HepG2 (cell line): ENCODE results near the gene ZNF503. TPM values are rescaled to one million over a fixed set of nuclear protein-coding genes. Genes with fewer than 3 reads are reported as not detected.

Source experiments
- CC2D1A ChIP-seq: sonication (generic); formaldehyde crosslinking; IDR thresholded peaks from 2 replicates; pipeline ENCODE4 v1.8.1; 2023; ENCODE audit warnings: mild to moderate bottlenecking, missing genetic modification reagents
- ELK4 ChIP-seq: sonication (generic); formaldehyde crosslinking; IDR thresholded peaks from 2 replicates; pipeline ENCODE4 v1.9.0; 2021; ENCODE audit warnings: missing genetic modification reagents, borderline replicate concordance
- FOSL1 ChIP-seq: sonication (generic); formaldehyde crosslinking; IDR thresholded peaks from 2 replicates; pipeline ENCODE4 v1.9.0; 2021; ENCODE audit warnings: missing genetic modification reagents, borderline replicate concordance
- FOSL2 ChIP-seq: sonication (generic); formaldehyde crosslinking; IDR thresholded peaks from 2 replicates; pipeline ENCODE4 v1.4.0; 2020; ENCODE audit warnings: missing genetic modification reagents
- GABPB1 ChIP-seq: IDR thresholded peaks from 2 replicates; pipeline ENCODE4 v1.6.1; 2016; ENCODE audit warnings: mild to moderate bottlenecking, missing genetic modification reagents, moderate library complexity, missing compliant biosample characterization
- HMGXB4 ChIP-seq, 2 experiments: sonication (generic) in 1 of 2; formaldehyde crosslinking in 1 of 2; IDR thresholded peaks; 2 replicates each; pipeline versions ENCODE4 v1.4.0 to v1.6.1; 2018 to 2020; ENCODE audit warnings: missing genetic modification reagents in 2 of 2, borderline replicate concordance in 1 of 2, low read depth in 1 of 2, mild to moderate bottlenecking in 1 of 2, missing biosample characterization in 1 of 2
- HNF4A ChIP-seq: sonication (generic); formaldehyde crosslinking; IDR thresholded peaks from 2 replicates; pipeline ENCODE4 v1.4.0; 2020; ENCODE audit warnings: missing genetic modification reagents
- HNRNPLL ChIP-seq: fragments of 200-400 bp; formaldehyde crosslinking; IDR thresholded peaks from 2 replicates; pipeline ENCODE4 v1.6.1; 2017; ENCODE audit warnings: mild to moderate bottlenecking, low read depth, low read length; ENCODE audit not compliant: poor library complexity, severe bottlenecking
- KDM6A ChIP-seq: IDR thresholded peaks from 2 replicates; pipeline ENCODE4 v1.6.1; 2016; ENCODE audit warnings: low read depth
- KLF15 ChIP-seq: sonication (generic); formaldehyde crosslinking; IDR thresholded peaks from 2 replicates; pipeline ENCODE4 v1.8.1; 2023; ENCODE audit warnings: borderline replicate concordance, mild to moderate bottlenecking, inconsistent platforms, missing genetic modification reagents, mixed read lengths
- NFKBIZ ChIP-seq: IDR thresholded peaks from 2 replicates; pipeline ENCODE4 v1.6.1; 2018; ENCODE audit warnings: missing genetic modification reagents, missing compliant biosample characterization
- NRL ChIP-seq: sonication (generic); formaldehyde crosslinking; IDR thresholded peaks from 2 replicates; pipeline ENCODE4 v1.5.0; 2020; ENCODE audit warnings: missing genetic modification reagents, mild to moderate bottlenecking, moderate library complexity, borderline replicate concordance
- RBM39 ChIP-seq: fragments of 200-400 bp; formaldehyde crosslinking; IDR thresholded peaks from one replicate; pipeline ENCODE4 v1.6.1; 2018; ENCODE audit warnings: antibody characterized with exemption, mild to moderate bottlenecking, low read depth, low read length; ENCODE audit not compliant: poor library complexity, severe bottlenecking
- SIX4 ChIP-seq: sonication (generic); formaldehyde crosslinking; IDR thresholded peaks from 2 replicates; pipeline ENCODE4 v1.4.0; 2020; ENCODE audit warnings: missing genetic modification reagents
- TBP ChIP-seq: sonication (generic); formaldehyde crosslinking; IDR thresholded peaks from 2 replicates; pipeline ENCODE4 v1.5.0; 2020; ENCODE audit warnings: missing genetic modification reagents
- THAP11 ChIP-seq: IDR thresholded peaks from 2 replicates; pipeline ENCODE4 v1.6.1; 2016; ENCODE audit warnings: missing biosample characterization, missing genetic modification reagents
- THYN1 ChIP-seq: sonication (generic); formaldehyde crosslinking; IDR thresholded peaks from 2 replicates; pipeline ENCODE4 v1.8.1; 2023; ENCODE audit warnings: low read depth, mild to moderate bottlenecking, moderate library complexity, missing genetic modification reagents, borderline replicate concordance
- TMF1 ChIP-seq: sonication (generic); formaldehyde crosslinking; IDR thresholded peaks from 2 replicates; pipeline ENCODE4 v1.8.1; 2022; ENCODE audit warnings: low read depth, missing genetic modification reagents
- ZC3H4 ChIP-seq: sonication (generic); formaldehyde crosslinking; IDR thresholded peaks from 2 replicates; pipeline ENCODE4 v1.4.0; 2020; ENCODE audit warnings: missing genetic modification reagents, borderline replicate concordance
- ZFP1 ChIP-seq: IDR thresholded peaks from 2 replicates; pipeline ENCODE4 v1.6.1; 2016
- ZNF124 ChIP-seq: sonication (generic); formaldehyde crosslinking; IDR thresholded peaks from 2 replicates; pipeline ENCODE4 v1.4.0; 2020; ENCODE audit warnings: missing genetic modification reagents
- ZNF17 ChIP-seq: sonication (generic); formaldehyde crosslinking; IDR thresholded peaks from 2 replicates; pipeline ENCODE4 v1.5.0; 2020; ENCODE audit warnings: mild to moderate bottlenecking, missing genetic modification reagents
- ZNF24 ChIP-seq: fragments of 450-650 bp; IDR thresholded peaks from 2 replicates; pipeline ENCODE4 v1.6.1; 2017; ENCODE audit warnings: antibody characterized with exemption, mild to moderate bottlenecking
- ZNF556 ChIP-seq: sonication (generic); formaldehyde crosslinking; IDR thresholded peaks from 2 replicates; pipeline ENCODE4 v1.4.0; 2020; ENCODE audit warnings: mild to moderate bottlenecking, missing genetic modification reagents, borderline replicate concordance
- ZNF678 ChIP-seq: sonication (generic); formaldehyde crosslinking; IDR thresholded peaks from 2 replicates; pipeline ENCODE4 v1.4.0; 2020; ENCODE audit warnings: mild to moderate bottlenecking, missing genetic modification reagents
- ZNF788 ChIP-seq: sonication (generic); formaldehyde crosslinking; IDR thresholded peaks from 2 replicates; pipeline ENCODE4 v1.5.0; 2020; ENCODE audit warnings: mild to moderate bottlenecking, missing genetic modification reagents, borderline replicate concordance
- ZNF883 ChIP-seq: sonication (generic); formaldehyde crosslinking; IDR thresholded peaks from 2 replicates; pipeline ENCODE4 v1.5.1; 2020; ENCODE audit warnings: mild to moderate bottlenecking, missing genetic modification reagents; ENCODE audit errors: not compliant biosample characterization
- ZNF891 ChIP-seq: sonication (generic); formaldehyde crosslinking; IDR thresholded peaks from 2 replicates; pipeline ENCODE4 v1.5.0; 2020; ENCODE audit warnings: mild to moderate bottlenecking, missing genetic modification reagents
- polyA plus RNA-seq, 8 experiments: library from polyadenylated mRNA; depleted of rRNA in 3 of 8; stranded (reverse) in 7 of 8; unstranded in 1 of 8; fragments of >200 nt; fragmentation: Illumina TruSeq in 4 of 8; extraction: Trizol in 4 of 8; gene quantifications; 2 replicates each; pipeline versions ENCODE4 v1.2.1 to v1.2.3, GENCODE V29; 2011 to 2016; ENCODE audit warnings: low read depth in 4 of 8, missing spikeins in 1 of 8, mixed read lengths in 1 of 8; ENCODE audit not compliant: insufficient read depth in 1 of 8
- total RNA-seq, 5 experiments: library from RNA; depleted of rRNA; stranded (reverse); fragments of >200 nt; fragmentation: Illumina TruSeq; extraction: Trizol; gene quantifications; 2 replicates each; pipeline ENCODE4 v1.2.3, GENCODE V29; 2016; ENCODE audit warnings: low read depth in 1 of 5
- TF ChIP-seq, protein P1 (sequence below): sonication (generic); formaldehyde crosslinking; IDR thresholded peaks from 2 replicates; pipeline ENCODE4 v1.4.0; 2020; ENCODE audit warnings: mild to moderate bottlenecking, missing genetic modification reagents

Gene ZNF503
- total and polyA plus RNA-seq, 2 of the 13 experiments (the other 11 are each of a cell fraction or from before 2014, with no cell fraction given), result 2.7 to 8.3 TPM

DNA sequence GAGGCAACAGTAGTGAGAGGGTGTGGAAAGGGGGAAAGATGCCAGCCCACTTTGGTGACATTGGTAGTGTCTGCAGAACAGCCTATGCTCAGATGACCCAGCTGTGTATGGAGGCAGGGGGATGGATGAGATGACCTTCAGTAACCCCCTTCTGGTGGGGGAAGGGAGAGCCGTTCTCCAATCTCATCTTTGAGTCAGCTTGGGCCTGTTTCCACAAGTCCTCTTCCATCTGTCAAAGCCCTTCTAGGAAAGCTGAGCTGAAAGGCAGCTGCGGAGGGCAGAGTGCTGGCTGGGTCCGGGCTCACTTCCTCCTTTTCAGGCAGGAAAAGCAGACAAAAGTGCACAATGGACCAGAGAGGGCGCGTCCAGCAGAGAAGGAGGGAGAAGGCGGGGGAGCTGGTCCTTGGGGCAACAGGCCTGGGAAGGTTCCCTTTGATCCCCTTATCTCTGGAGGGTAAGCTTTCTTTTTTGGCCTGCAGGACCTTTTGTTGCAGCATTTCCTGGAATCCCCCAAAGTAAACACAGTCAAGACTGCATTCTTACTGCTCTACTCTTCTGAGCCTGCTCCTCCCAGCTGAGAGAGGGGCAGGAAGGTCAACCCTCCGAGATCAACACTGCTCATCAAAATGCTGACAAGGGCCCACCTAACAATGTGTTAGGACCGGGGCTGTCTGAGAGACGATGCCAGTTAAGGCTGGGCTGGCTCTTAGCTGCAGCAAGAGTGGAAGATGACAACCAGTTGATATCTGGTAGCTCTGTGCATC lies 28.6 kb upstream of the ZNF503 start (continued):
- TF ChIP-seq ELK4 (CRISPR knock-in tag) (no peak), ZNF883 (CRISPR knock-in tag) (no peak), ZC3H4 (CRISPR knock-in tag) (no peak), HMGXB4 (CRISPR knock-in tag; IDR thresholded peaks at IDR 0.05; ENCODE audit: borderline replicate concordance in 1 of 2, low read depth in 1 of 2) (peak in 1 of 2 experiments; percentile 49; a peak in 2 of 4 replicates), ZNF788 (no peak; the same call in 1 of the 2 replicates), ZNF678 (CRISPR knock-in tag) (no peak), HNRNPLL (no peak), ZNF24 (no peak), ZNF556 (CRISPR knock-in tag) (peak; percentile 87), HNF4A (peak; percentile 88), ZNF891 (CRISPR knock-in tag) (no peak), CC2D1A (no peak), TBP (CRISPR knock-in tag) (no peak), TMF1 (CRISPR knock-in tag) (no peak), ZNF124 (CRISPR knock-in tag) (no peak), ZNF17 (CRISPR knock-in tag) (no peak), FOSL2 (peak; percentile 80), GABPB1 (CRISPR knock-in tag) (peak; percentile 42), FOSL1 (CRISPR knock-in tag) (peak; percentile 36; the same call in 1 of the 2 replicates), THAP11 (peak; percentile 39), SIX4 (CRISPR knock-in tag) (peak; percentile 80; the same call in 1 of the 2 replicates), KDM6A (CRISPR knock-in tag) (peak; percentile 35; the same call in 1 of the 2 replicates), KLF15 (no peak), THYN1 (CRISPR knock-in tag) (no peak), NFKBIZ (CRISPR knock-in tag) (peak; percentile 96), ZFP1 (no peak), NRL (CRISPR knock-in tag) (peak; percentile 15; the same call in 1 of the 2 replicates), RBM39 (no peak)
- TF ChIP-seq, protein P1, sequence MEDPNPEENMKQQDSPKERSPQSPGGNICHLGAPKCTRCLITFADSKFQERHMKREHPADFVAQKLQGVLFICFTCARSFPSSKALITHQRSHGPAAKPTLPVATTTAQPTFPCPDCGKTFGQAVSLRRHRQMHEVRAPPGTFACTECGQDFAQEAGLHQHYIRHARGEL (CRISPR knock-in tag), result no peak
